GM18951 (cell line): ENCODE data around the gene RNU6-9.

ENCODE experiments used
- POLR2A ChIP-seq: IDR thresholded peaks from 4 replicates; pipeline ENCODE4 v1.6.1; 2011; ENCODE audit warnings: mild to moderate bottlenecking; ENCODE audit not compliant: insufficient read length, insufficient read depth; ENCODE audit errors: extremely low read depth
- in situ Hi-C: fragments of 300-500 bp; cut with MboI; formaldehyde crosslinking; loops from one replicate; pipeline ENCODE4 v1.12.0; 2022; ENCODE audit warnings: low sequenced_read_pairs, mixed read lengths, inconsistent platforms; ENCODE audit not compliant: unreplicated experiment

RNU6-9 gene

GRCh38 chr19:901216-902092 lies 8.2 kb downstream of the RNU6-9 start:
- no peak for TF ChIP-seq POLR2A
- in situ Hi-C loops: no loop called here

- TF ChIP-seq POLR2A: no peak
- in situ Hi-C loops: no loop called here
Observed at GRCh38 chr19:902093-902370, 8.7 kb downstream of the RNU6-9 start.

- in situ Hi-C loops: no loop called here
- TF ChIP-seq POLR2A: no peak
Observed at GRCh38 chr19:902446-903226, 9.4 kb downstream of the RNU6-9 start.

- no peak for TF ChIP-seq POLR2A
- in situ Hi-C loops: no loop called here
Observed at GRCh38 chr19:903266-903797, 10.0 kb downstream of the RNU6-9 start.

GRCh38 chr19:904545-904944 lies 11.3 kb downstream of the RNU6-9 start:
- no peak for TF ChIP-seq POLR2A
- in situ Hi-C loops: no loop called here

GRCh38 chr19:906480-906879 lies 13.2 kb downstream of the RNU6-9 start:
- in situ Hi-C loops: no loop called here
- TF ChIP-seq POLR2A: no peak

- in situ Hi-C loops: no loop called here
- no peak for TF ChIP-seq POLR2A
Observed at GRCh38 chr19:907183-907853, 14.0 kb downstream of the RNU6-9 start.

- TF ChIP-seq POLR2A: no peak
- in situ Hi-C loops: loop anchor here (10.0 kb wide), 1 partner anchor 47 kb away; no protein-coding TSS in a partner anchor
Observed at GRCh38 chr19:911197-912033, 18.1 kb downstream of the RNU6-9 start.

GRCh38 chr19:912181-913079 lies 19.1 kb downstream of the RNU6-9 start:
- no peak for TF ChIP-seq POLR2A
- in situ Hi-C loops: loop anchor here (10.0 kb wide), 1 partner anchor 48 kb away; no protein-coding TSS in a partner anchor

- peak; percentile 80 for TF ChIP-seq POLR2A
- in situ Hi-C loops: loop anchor here (10.0 kb wide), 1 partner anchor 48 kb away; no protein-coding TSS in a partner anchor
Observed at GRCh38 chr19:913080-913748, 19.9 kb downstream of the RNU6-9 start, which contains the start of gene R3HDM4. R3HDM4 (minus strand) TSS chr19:913219; CDS start chr19:913157, 62 bp downstream.

GRCh38 chr19:916645-917322 lies 23.5 kb downstream of the RNU6-9 start:
- TF ChIP-seq POLR2A: no peak
- in situ Hi-C loops: loop anchor here (10.0 kb wide), 1 partner anchor 52 kb away; no protein-coding TSS in a partner anchor
